Hematopoietic multipotent progenitor cell treated with erythropoietin and hydrocortisone succinate and interleukin-3 and kit ligand, for 15 days (in vitro differentiated cells): ENCODE measurements around the gene HSPB7.
A peak's percentile ranks its signal among the peaks of the same experiment; 100 is the strongest.
"Not testable (repeated sequence)": the region's sequence is repeated elsewhere in the genome, so short reads cannot be mapped to it uniquely, and the experiment has no call there.

Experiments used
- DNase-seq: peaks from one replicate; pipeline ENCODE4 v3.0.0-alpha.2; 2015; ENCODE audit warnings: low spot score

HSPB7 gene

GRCh38 chr1:16006552-16007485 lies 11.0 kb downstream of the HSPB7 start:
- DNase-seq = peak; percentile 11

DNA sequence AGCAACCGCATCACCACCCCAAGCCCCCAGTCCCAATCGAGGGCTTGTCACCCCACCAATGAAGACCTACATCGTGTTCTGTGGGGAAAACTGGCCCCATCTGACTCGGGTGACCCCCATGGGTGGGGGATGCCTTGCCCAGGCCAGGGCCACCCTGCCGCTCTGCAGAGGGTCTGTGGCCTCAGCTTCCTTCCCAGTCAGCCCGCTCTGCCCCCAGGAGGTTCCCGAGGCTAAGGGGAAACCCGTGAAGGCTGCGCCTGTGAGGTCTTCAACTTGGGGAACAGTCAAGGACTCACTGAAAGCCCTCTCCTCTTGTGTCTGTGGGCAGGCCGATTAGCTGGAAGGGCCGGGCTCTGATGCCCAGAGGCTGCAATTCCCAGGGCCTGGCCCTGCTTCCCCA lies 11.8 kb downstream of the HSPB7 start:
- no peak for DNase-seq

- DNase-seq = no peak
Measured at GRCh38 chr1:16005597-16005996, 12.2 kb downstream of the HSPB7 start.

DNA sequence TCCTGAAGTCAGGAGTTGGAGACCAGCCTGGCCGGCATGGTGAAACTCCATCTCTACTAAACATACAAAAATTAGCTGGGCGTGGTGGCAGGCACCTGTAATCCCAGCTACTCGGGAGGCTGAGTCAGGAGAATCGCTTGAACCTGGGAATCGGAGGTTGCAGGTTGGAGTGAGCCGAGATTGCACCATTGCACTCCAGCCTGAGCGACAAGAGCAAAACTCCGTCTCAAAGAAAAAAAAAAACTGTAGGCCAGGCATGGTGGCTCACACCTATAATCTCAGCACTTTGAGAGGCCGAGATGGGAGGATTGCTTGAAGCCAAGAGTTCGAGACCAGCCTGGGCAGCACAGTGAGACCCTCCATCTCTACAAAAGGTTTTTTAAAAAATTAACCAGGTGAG lies 16.6 kb downstream of the HSPB7 start:
- DNase-seq = not testable (repeated sequence)

- DNase-seq = no peak
Measured at GRCh38 chr1:15998929-15999328, 18.9 kb downstream of the HSPB7 start.

GRCh38 chr1:15997637-15998280 lies 20.1 kb downstream of the HSPB7 start:
- no peak for DNase-seq

DNA sequence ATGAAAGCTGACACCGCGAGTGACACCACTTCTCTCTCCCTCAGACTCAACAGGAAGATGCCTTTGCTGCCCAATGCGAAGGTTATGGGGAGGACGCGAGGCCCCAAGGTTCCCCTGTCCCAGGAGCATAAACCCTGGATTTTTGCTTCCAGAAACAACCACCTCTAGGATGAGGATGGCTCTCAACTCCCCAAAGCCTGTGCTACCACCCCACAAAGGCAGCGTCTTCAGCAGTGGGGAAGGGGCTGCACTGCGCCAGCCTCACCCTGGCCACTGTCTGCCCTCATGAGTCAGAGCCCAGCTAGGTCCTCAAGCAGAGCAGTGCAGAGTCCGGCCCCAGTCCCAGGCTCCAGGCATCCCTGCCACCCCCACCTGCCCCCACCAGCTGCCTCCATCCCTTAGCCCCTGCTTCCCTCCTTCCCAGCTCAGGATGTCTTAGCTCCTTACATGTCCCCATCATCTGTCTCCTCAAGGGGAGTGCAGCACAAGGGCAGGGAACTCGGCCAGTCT lies 20.7 kb downstream of the HSPB7 start:
- no peak for DNase-seq

GRCh38 chr1:15994590-15995351 lies 23.1 kb downstream of the HSPB7 start:
- peak; percentile 50 for DNase-seq

DNA sequence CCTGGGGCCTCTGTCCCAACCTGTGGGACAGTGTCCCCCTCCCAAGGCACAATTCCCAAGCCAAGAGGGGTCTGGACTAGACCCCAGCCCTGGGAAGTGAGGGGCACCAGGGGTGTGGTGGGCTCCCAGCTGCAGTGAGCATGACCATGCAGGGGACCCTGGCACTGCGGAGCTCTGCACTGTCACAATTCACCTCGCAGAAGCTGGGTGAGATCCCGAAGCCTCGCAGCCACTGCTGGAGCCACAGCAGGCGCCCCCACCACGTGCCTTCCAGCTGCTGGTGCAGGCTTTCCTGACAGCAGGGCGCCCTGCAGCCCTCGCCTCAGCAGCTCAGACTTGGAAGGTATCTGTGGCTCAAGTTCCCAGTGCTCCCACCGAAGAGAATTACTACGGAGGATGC lies 23.8 kb downstream of the HSPB7 start:
- DNase-seq = no peak

GRCh38 chr1:15993666-15994065 lies 24.2 kb downstream of the HSPB7 start:
- DNase-seq = no peak

GRCh38 chr1:15992582-15993500 lies 25.0 kb downstream of the HSPB7 start:
- DNase-seq = no peak

DNA sequence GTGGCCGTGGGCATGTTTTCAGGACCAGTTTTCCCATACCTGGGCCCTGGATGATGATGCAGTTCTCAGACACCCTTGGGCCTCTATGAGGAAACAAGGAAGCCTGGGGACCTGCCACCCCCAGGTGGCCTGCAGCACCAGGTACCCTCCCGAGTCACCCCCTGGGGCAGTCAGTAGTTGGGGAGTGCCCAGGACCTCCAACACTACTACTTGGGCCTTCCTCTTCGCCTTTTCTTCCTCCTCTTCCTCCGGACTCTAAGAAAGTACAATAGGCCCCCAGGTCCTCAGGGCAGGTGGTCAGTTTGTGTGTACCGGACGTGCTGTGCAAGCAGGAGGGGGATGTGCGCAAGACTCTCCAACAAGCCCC lies 25.7 kb downstream of the HSPB7 start:
- DNase-seq = no peak

DNA sequence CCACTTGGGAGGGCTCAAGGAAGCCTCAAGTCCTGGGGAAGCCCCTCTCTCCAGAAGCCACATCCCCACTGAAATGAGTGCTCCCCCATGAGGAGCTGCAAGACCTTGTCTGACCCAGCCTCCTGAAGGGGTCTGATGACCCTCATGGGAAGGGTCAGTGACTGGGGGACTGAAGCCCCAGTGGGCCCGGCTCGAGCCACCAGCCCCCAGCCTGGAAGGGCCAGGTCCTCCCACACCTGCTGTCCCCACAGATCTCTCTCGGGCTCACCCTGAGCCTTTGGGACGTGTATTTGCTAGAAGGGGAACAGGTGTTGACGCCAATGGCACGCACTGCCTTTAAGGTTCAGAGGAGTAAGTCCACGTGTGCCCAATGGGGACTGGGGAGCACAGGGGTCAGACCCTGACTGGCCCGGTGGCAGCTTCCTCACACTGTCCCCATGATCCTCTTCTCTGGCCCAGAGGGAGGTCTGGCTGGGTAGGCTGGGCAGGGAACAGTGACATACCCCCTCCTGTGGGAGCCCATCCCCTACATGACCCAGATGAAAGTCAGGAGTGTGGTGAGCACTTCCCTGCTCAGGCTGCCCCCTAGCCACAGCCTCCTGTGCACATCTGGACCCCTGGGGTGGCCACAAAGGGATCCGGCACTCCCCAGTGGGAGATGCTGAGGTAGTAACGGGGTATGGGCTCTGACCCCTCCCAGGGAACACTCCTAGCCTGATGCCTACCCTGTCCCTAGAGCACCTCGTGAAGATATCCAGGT lies 26.2 kb downstream of the HSPB7 start:
- no peak for DNase-seq

GRCh38 chr1:15989776-15990175 lies 28.1 kb downstream of the HSPB7 start:
- no peak for DNase-seq

GRCh38 chr1:15988856-15989736 lies 28.7 kb downstream of the HSPB7 start:
- DNase-seq = no peak

DNA sequence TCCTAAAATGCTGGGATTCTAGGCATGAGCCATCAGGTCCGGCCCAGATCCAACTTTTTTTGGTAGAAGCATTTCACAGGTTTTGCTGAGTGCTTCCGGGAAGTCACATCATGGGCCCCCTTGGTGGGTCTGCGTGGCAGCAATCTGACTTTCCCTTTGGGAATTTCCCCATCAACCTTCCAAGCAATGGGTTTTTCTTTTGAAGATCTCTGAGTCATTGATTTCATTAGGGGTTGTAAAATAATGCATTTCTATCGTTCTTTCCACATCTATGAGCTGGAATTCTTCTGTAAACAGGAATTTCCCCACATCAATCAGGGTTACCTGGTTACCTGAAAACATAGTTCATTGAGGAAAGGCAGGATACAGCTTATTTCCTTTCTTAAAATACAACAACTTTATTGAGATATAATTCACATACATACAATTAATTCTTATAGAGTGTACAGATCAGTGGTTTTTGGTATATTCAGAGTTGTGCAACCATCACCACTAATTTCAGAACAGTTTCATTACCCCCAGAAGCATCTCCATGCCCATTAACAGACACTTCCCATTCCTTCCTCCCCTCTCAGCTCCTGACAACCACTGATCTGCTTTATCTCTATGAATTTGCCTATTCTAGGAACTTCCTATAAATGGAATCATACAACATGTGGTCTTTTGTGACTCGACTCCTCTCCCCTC lies 32.1 kb downstream of the HSPB7 start:
- no peak for DNase-seq

GRCh38 chr1:15983275-15983674 lies 34.6 kb downstream of the HSPB7 start:
- DNase-seq = no peak

DNA sequence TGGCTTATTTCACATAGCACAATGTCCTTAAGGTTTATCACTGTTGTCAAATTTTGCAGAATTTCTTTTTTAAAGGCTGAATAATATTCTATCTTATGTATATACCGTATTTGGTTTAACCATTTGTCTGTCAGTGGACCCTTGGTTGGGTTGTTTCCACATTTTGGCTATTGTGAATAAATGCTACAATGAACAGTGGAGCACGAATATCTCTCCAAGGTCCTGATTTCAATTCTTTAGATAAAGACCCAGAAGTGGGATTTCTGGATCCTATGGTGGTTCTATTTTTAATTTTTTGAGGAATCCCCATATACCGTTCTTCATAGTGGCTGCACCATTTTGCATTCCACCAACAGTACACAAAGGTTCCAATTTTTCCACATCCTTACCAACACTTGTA lies 36.2 kb downstream of the HSPB7 start:
- no peak for DNase-seq

- not testable (repeated sequence) for DNase-seq
Measured at GRCh38 chr1:15977947-15978346, 39.9 kb downstream of the HSPB7 start.
